GM12892 (cell line): ENCODE measurements around the gene MAP3K12. TPM values are rescaled to one million over a fixed set of nuclear protein-coding genes. Genes with fewer than 3 reads are reported as not detected.
"Not testable (repeated sequence)": the region's sequence is repeated elsewhere in the genome, so short reads cannot be mapped to it uniquely, and the experiment has no call there.

Source experiments
- DNase-seq: peaks from one replicate; pipeline ENCODE4 v3.0.0; 2011; ENCODE audit not compliant: insufficient read length
- FAIRE-seq: peaks from 2 replicates; lab custom pipeline; 2011; peaks lifted over from hg19 to GRCh38; lab: Jason Lieb, UNC
- POLR2A ChIP-seq: IDR thresholded peaks from 2 replicates; pipeline ENCODE4 v1.6.1; 2011; ENCODE audit warnings: low read depth, low read length, control low read depth
- POLR2AphosphoS5 ChIP-seq: IDR thresholded peaks from 2 replicates; pipeline ENCODE4 v1.6.1; 2011; ENCODE audit warnings: low read depth, low read length, control low read depth
- TAF1 ChIP-seq: IDR thresholded peaks from 2 replicates; pipeline ENCODE4 v1.6.1; 2011; ENCODE audit warnings: low read depth, mild to moderate bottlenecking, control low read depth, low read length, borderline replicate concordance
- polyA plus RNA-seq: library from polyadenylated mRNA; unstranded; fragments of >200 nt; gene quantifications from one replicate; pipeline ENCODE4 v1.2.1, GENCODE V29; 2012; ENCODE audit warnings: missing spikeins, inconsistent platforms; ENCODE audit not compliant: missing spikeins

MAP3K12 gene
- 14.1 TPM for polyA plus RNA-seq

DNA sequence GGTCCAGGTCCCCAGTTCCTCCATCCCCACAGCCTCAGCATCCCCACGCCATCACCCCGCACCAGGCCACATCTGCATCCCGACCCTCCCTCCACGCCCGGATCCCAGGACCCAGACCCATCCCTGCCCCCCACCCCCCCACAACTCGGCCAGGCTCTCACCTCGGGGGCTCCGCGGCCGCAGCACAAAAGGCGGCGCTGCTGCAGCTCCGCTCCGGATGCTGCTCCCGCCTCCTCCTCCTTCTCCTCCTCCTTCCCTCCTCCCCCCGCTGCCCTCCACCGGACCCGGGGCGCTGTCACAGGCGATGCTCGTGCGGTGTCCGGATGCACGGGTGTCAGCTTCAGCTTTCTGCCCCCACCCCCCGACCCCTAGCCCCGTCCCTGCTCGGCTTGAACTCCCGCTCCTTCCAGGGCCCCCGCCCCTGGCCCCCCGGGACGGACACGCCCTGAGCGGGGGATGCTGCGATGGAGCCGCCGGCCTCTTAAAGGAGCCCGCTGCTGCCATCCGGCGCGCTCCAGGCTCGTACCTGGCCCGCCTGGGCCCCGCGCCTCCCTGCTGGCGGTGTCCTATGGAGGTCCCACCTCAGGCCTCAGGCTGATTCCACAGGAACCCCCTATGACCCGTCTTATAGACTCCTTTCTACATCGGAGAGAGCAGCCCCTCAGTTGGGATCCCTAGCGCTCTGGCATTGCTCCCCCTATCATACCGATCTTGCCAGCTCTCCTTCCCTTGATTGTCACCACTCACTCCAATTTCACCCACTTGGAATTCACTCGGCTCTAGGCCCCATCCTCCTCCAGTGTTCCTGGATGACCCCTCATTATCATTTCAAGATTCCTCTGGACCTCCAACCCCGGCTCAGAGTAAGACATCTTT is at the start of gene MAP3K12:
TSS of gene MAP3K12 (minus strand) at position 193 of the 876 bp plus-strand sequence. CDS start 12,067 bp downstream, outside the sequence.
- TF ChIP-seq POLR2A (no peak; the same call in 1 of the 2 replicates), POLR2AphosphoS5 (no peak), TAF1 (no peak)
- FAIRE-seq, result peak; percentile 51
- no peak for DNase-seq

DNA sequence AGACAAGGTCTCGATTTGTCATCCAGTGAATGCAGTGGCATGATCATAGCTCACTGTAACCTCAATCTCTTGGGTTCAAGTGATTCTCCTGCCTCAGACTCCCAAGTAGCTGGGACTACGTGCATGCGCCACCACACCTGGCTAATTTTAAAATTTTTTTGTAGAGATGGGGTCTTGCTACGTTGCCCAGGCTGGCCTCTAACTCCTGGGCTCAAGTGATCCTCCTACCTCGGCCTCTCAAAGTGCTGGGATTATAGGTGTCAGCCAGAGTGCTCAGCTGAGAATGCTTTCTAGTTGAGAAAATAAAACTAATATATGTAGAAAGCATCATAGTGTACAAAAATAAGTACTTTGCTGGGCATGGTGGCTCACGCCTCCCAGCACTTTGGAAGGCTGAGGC is 49.1 kb upstream of the MAP3K12 start:
- FAIRE-seq, DNase-seq: not testable (repeated sequence)

GRCh38 chr12:53543539-53543938 is 44.3 kb upstream of the MAP3K12 start:
- TF ChIP-seq POLR2A, result no peak
- no peak for TF ChIP-seq POLR2AphosphoS5
- TF ChIP-seq TAF1, result no peak
- FAIRE-seq, result peak; percentile 51
- DNase-seq, result peak; percentile 48

DNA sequence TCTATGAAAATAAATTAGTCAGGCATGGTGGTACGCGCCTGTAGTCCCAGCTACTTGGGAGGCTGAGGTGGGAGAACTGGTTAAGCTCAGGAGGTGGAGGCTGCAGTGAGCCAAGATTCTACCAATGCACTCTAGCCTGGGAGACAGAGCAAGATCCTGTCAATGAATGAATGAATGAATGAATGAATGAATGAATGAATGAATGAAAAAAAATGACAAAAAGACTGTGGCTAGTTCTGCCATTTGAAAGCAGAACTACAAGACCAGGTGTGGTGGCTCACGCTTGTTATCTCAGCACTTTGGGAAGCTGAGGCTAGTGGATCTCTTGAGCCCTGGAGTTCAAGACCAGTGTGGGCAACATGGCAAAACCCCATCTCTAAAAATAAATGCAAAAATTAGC is 40.3 kb upstream of the MAP3K12 start:
- TF ChIP-seq TAF1 (no peak), POLR2A (no peak), POLR2AphosphoS5 (no peak)
- no peak for FAIRE-seq
- DNase-seq, result no peak

- FAIRE-seq (no peak), DNase-seq (no peak)
- TF ChIP-seq TAF1 (no peak), POLR2A (no peak), POLR2AphosphoS5 (no peak)
Measured at GRCh38 chr12:53538209-53538689, 39.0 kb upstream of the MAP3K12 start.

- no peak for TF ChIP-seq TAF1
- no peak for TF ChIP-seq POLR2AphosphoS5
- TF ChIP-seq POLR2A, result no peak
- DNase-seq (no peak), FAIRE-seq (no peak)
Measured at GRCh38 chr12:53536962-53537361, 37.7 kb upstream of the MAP3K12 start.

DNA sequence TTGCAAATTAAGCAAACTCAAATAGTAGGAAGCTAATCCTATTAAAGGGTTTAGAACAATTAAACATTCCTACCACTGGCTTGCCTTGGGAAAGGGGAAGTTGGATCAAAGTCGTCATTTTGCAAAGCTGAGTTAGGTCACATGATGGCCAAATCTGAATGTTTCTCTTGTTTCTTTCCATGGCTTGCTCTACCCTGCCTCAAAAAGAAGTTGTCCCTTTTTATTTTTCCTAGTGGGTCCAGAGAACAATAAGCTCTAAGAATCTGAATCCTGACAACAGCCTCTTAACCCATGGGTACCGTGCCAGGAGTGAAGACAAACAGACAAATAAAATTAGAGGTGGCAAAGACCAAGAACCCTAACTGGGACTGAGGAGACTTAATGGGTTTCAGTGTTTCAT is 34.2 kb upstream of the MAP3K12 start:
- FAIRE-seq, result no peak
- TF ChIP-seq POLR2A (no peak), POLR2AphosphoS5 (no peak), TAF1 (no peak)
- DNase-seq, result no peak

DNA sequence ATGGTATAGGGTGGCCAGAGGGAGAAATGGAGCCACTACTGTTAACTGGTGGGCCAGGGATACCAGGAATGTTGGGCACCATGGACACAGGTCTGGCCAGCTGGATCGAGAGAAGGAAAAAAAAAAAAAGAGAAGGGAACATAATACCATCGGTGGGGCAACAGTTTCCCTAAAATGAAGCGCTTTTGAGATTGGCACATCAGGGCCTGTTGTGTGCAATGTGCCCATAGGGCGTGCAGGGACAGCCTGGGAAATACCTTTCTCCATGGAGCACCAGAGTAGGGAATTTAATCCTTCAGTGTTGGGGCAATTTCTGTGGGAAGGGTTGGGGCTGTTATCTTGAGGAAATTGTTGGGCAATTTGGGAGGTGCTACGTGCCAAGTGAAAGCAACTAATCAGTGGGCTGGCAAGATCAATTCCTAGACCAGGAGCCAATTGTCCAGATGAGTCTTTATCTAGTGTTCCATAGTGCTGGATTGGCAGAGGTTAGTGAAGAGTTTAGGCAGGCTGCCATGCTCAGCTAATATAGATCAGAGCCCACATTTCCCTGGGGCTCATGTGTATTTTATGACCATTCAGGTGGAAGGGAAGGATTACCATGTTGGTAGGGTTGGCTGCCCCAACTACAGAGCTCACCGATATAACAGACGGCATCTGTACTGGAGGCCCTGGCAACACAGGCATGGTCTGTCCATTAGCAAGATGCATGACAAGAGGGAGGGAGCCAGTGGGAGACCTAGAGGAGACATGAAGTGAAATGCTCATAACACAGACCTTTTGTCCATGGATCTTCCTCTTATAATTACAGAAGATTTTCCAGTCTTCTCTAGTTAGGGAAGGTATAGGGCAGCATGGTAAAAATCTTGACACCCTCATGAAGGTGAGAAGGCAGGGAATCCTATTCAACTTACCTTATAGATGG is 33.5 kb upstream of the MAP3K12 start:
- no peak for DNase-seq
- FAIRE-seq, result no peak
- TF ChIP-seq POLR2A (no peak), POLR2AphosphoS5 (no peak), TAF1 (no peak)

DNA sequence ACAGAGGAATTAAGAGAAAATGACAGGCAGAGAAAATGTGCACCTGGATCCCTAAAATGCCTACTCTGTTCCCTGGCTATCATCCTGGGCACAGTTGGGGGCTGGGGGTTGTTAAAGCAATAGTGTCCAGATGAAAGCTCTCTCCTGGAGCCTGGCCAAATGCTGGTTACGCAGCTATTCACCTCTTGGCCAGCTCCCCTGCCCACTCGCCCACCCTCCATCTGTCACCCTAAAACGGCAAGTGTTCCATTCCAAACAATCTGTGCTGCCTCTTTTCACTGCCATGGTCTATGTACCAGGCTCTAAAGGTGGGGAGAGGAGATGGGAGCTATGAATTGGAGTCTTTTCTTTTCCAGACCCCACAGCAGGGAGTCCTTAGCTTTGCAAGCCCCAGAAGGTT is 32.8 kb upstream of the MAP3K12 start:
- FAIRE-seq, result no peak
- no peak for DNase-seq
- TF ChIP-seq POLR2A, result no peak
- no peak for TF ChIP-seq POLR2AphosphoS5
- no peak for TF ChIP-seq TAF1

GRCh38 chr12:53530920-53531319 is 31.7 kb upstream of the MAP3K12 start:
- FAIRE-seq (no peak), DNase-seq (no peak)
- no peak for TF ChIP-seq TAF1
- TF ChIP-seq POLR2AphosphoS5, result no peak
- TF ChIP-seq POLR2A, result no peak

DNA sequence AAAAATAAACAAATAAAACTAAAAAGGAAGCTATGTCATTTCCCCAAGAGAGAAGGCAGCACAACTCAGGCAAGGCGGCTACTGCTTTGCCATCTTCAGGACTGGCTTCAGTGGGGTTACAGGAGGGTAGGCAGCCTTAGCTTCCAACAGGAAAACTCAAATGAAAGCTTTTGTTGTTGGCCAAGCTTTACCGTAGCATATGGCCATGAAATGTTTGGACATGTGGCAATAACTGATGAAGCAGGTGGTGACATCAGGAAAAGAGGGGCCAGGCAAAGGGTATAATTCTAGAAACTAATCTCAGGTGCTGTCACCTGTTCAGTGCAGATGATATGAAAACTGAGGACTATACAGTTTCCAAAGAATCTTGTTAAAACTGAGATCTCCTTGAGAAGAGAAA is 30.8 kb upstream of the MAP3K12 start:
- no peak for TF ChIP-seq POLR2AphosphoS5
- no peak for FAIRE-seq
- no peak for DNase-seq

DNA sequence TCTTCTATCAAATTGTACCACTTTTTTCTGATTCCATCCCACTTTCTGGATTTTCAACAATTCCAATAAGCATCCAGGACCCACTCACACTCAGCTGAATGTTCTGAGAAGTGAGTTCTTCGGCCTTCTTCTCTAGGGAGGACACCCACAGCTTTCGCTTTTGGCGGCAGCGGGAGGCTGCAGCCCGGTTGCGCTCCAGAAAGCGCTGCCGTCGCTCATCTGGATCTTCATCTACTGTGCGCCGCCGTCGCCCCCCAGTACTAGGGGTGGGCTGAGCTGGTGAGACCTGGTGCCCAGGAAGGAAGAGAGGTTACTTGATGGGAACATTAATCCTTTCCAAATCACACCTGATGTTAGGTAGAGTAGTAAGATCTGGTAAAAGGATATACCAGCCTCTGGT is 25.2 kb upstream of the MAP3K12 start:
- DNase-seq, result no peak
- FAIRE-seq, result no peak
- TF ChIP-seq TAF1, result no peak
